ENCODE measurements around the gene PDE10A.
A peak's percentile ranks its signal among the peaks of the same experiment; 100 is the strongest.

Gene PDE10A

DNA sequence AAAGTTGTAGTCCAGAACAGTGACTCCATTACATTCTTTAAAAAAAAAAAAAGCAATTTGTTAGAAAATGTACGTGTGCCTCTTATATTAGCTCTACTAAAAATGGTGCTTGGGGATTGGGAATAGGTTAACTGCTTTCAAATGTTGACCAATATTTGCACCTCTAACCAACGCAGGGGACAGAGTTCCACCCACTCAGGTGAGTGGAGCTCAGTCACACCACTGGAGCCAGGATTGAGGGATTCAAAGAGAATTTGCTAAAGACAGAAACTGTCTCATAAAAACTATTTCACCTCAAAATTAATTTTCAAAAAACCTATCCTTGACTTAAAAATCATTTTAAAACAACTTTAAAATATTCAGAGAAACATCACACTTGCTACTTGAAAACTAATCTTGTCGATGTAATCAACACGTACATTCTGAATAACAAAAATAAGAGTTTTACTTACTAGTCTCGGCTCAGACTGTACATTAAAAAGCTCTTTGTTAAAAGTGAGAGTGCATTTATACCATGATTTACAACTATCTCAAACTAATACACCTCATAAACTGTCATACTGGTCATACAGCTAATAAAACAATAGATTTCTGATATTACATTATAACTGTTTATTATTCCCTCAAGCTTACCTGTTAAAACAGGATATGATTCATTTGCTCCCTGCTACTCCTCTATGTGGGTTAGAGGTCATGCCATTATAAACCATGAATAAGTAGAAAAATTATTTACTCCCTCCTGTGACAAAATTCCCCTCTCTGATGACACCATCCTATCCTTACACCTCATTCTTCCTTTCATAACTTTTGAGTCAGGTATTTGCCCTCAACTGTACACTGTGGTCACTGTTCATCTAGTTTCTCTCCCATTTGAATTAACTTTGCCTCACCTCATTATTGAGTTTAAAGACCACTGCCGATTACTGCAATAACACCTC is 88.6 kb downstream of the PDE10A start:
- Histone ChIP-seq H3K9ac (ENCODE audit: low read length) (no peak overlapping the region), H3K14ac (ENCODE audit: low read length in 2 of 2) (no peak overlapping the region), H3K4me3 (ENCODE audit: insufficient read depth in 1 of 2, low read depth in 1 of 2, low read length in 2 of 2) (no peak overlapping the region), H3K4me2 (ENCODE audit: low read length, poor library complexity, severe bottlenecking) (no peak overlapping the region), H3K27me3 (ENCODE audit: control insufficient read depth in 1 of 2, insufficient read depth in 1 of 2, low read length in 2 of 2) (no peaks in the 10 kb centered on the region), H2AFZ (ENCODE audit: low read depth, low read length) (no peak overlapping the region), H4K8ac (ENCODE audit: low read length) (no peak overlapping the region), H3K9me3 (ENCODE audit: control insufficient read depth, low read length) (no peaks in the 10 kb centered on the region), H2BK5ac (ENCODE audit: low read depth, low read length, poor library complexity, severe bottlenecking) (no peak overlapping the region), H3K18ac (ENCODE audit: low read depth in 1 of 2, low read length in 2 of 2) (no peak overlapping the region), H3K27ac (ENCODE audit: low read length, poor library complexity, severe bottlenecking) (peak overlapping the region; percentile 74), H2BK12ac (ENCODE audit: low read length in 2 of 2) (no peak overlapping the region), H3K23ac (ENCODE audit: low read length in 2 of 2) (no peak overlapping the region), H3K4me1 (ENCODE audit: control insufficient read depth, insufficient read depth, low read depth, low read length) (peaks cover 8% of the 10 kb centered on the region), H4K91ac (ENCODE audit: low read length) (no peak overlapping the region), H3K79me1 (replicated peaks; ENCODE audit: low read length, poor library complexity, severe bottlenecking) (peaks cover 9% of the 10 kb centered on the region), H2AK5ac (ENCODE audit: low read length, severe bottlenecking) (peak overlapping the region; percentile 84), H2BK15ac (ENCODE audit: low read depth, poor library complexity, severe bottlenecking) (no peak overlapping the region), H3K36me3 (ENCODE audit: control insufficient read depth in 1 of 2, insufficient read depth in 2 of 2, low read depth in 1 of 2, low read length in 2 of 2) (no peaks in the 10 kb centered on the region), H2BK120ac (ENCODE audit: low read depth, low read length) (no peak overlapping the region), H3K4ac (ENCODE audit: low read depth in 1 of 2, low read length in 2 of 2) (no peak overlapping the region)
- no peak for DNase-seq
- 92% methylated on average over 5 of the region's 6 CpGs for WGBS

DNA sequence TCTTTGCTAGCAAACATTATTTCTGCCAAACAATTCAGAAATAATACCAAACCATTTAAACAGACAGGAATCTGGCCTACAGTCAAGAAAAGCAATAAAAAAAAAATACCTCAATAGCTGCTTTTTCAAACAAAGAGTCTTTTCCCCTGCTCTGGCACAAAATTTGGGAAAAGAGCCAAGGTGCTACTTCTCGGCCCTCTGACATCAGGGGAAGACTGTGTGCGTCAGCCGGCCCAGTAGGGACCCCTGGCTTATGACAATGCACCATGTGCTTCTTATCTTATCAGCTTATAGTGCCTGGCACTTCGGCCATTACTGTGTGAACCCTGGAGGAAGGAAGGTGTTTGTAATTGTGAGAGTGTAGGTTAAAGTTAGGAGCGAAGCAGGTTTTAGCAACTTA is 89.4 kb downstream of the PDE10A start:
- H3K4me3 ChIP-seq (ENCODE audit: insufficient read depth in 1 of 2, low read depth in 1 of 2, low read length in 2 of 2), result no peak overlapping the region
- no peak overlapping the region for H3K4me2 ChIP-seq (ENCODE audit: low read length, poor library complexity, severe bottlenecking)
- peak overlapping the region; percentile 60 for H3K27ac ChIP-seq (ENCODE audit: low read length, poor library complexity, severe bottlenecking)
- H3K14ac ChIP-seq (ENCODE audit: low read length in 2 of 2), result no peak overlapping the region
- no peak overlapping the region for H2AK5ac ChIP-seq (ENCODE audit: low read length, severe bottlenecking)
- H3K4me1 ChIP-seq (ENCODE audit: control insufficient read depth, insufficient read depth, low read depth, low read length), result peaks cover 8% of the 10 kb centered on the region
- no peak overlapping the region for H4K8ac ChIP-seq (ENCODE audit: low read length)
- DNase-seq, result peak; percentile 17
- no peak overlapping the region for H2AFZ ChIP-seq (ENCODE audit: low read depth, low read length)
- no peak overlapping the region for H3K23ac ChIP-seq (ENCODE audit: low read length in 2 of 2)
- no peaks in the 10 kb centered on the region for H3K9me3 ChIP-seq (ENCODE audit: control insufficient read depth, low read length)
- no peak overlapping the region for H2BK12ac ChIP-seq (ENCODE audit: low read length in 2 of 2)
- no peak overlapping the region for H4K91ac ChIP-seq (ENCODE audit: low read length)
- no peaks in the 10 kb centered on the region for H3K27me3 ChIP-seq (ENCODE audit: control insufficient read depth in 1 of 2, insufficient read depth in 1 of 2, low read length in 2 of 2)
- H3K36me3 ChIP-seq (ENCODE audit: control insufficient read depth in 1 of 2, insufficient read depth in 2 of 2, low read depth in 1 of 2, low read length in 2 of 2), result no peaks in the 10 kb centered on the region
- no peak overlapping the region for H3K4ac ChIP-seq (ENCODE audit: low read depth in 1 of 2, low read length in 2 of 2)
- H3K79me1 ChIP-seq (replicated peaks; ENCODE audit: low read length, poor library complexity, severe bottlenecking), result peaks cover 6% of the 10 kb centered on the region
- no peak overlapping the region for H2BK120ac ChIP-seq (ENCODE audit: low read depth, low read length)
- H3K18ac ChIP-seq (ENCODE audit: low read depth in 1 of 2, low read length in 2 of 2), result no peak overlapping the region
- H3K9ac ChIP-seq (ENCODE audit: low read length), result no peak overlapping the region
- WGBS, result 47% methylated on average over 3 of the region's 5 CpGs
- no peak overlapping the region for H2BK5ac ChIP-seq (ENCODE audit: low read depth, low read length, poor library complexity, severe bottlenecking)
- no peak overlapping the region for H2BK15ac ChIP-seq (ENCODE audit: low read depth, poor library complexity, severe bottlenecking)

DNA sequence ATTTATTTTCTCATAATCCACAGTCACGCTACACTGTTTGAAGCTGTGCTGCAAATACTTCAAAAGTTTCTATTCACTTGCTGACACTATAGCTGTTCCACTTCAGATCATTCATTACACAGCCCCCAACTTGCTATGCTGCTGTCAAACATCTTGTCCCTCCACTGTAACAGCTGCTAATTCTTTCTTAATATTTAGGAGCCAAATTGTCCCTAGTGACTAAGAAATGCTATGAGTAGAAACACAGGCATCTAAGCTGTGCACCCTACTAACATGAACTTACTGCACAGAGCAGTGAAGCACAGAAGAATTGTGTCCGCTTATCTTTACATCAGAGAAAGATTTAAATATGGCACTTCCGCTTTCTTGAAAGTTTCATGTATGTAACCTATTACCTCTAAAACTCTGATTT is 91.3 kb downstream of the PDE10A start:
- Histone ChIP-seq H3K36me3 (ENCODE audit: control insufficient read depth in 1 of 2, insufficient read depth in 2 of 2, low read depth in 1 of 2, low read length in 2 of 2) (no peaks in the 10 kb centered on the region), H2BK15ac (ENCODE audit: low read depth, poor library complexity, severe bottlenecking) (no peak overlapping the region), H2BK5ac (ENCODE audit: low read depth, low read length, poor library complexity, severe bottlenecking) (no peak overlapping the region), H2AK5ac (ENCODE audit: low read length, severe bottlenecking) (no peak overlapping the region), H3K4me1 (ENCODE audit: control insufficient read depth, insufficient read depth, low read depth, low read length) (peaks cover 6% of the 10 kb centered on the region), H3K4me3 (ENCODE audit: insufficient read depth in 1 of 2, low read depth in 1 of 2, low read length in 2 of 2) (no peak overlapping the region), H3K4ac (ENCODE audit: low read depth in 1 of 2, low read length in 2 of 2) (no peak overlapping the region), H2BK120ac (ENCODE audit: low read depth, low read length) (no peak overlapping the region), H3K9me3 (ENCODE audit: control insufficient read depth, low read length) (no peaks in the 10 kb centered on the region), H4K91ac (ENCODE audit: low read length) (no peak overlapping the region), H3K27ac (ENCODE audit: low read length, poor library complexity, severe bottlenecking) (peak overlapping the region; percentile 89), H3K27me3 (ENCODE audit: control insufficient read depth in 1 of 2, insufficient read depth in 1 of 2, low read length in 2 of 2) (no peaks in the 10 kb centered on the region), H3K4me2 (ENCODE audit: low read length, poor library complexity, severe bottlenecking) (no peak overlapping the region), H2AFZ (ENCODE audit: low read depth, low read length) (no peak overlapping the region), H4K8ac (ENCODE audit: low read length) (no peak overlapping the region), H3K14ac (ENCODE audit: low read length in 2 of 2) (no peak overlapping the region), H3K9ac (ENCODE audit: low read length) (peak overlapping the region; percentile 35), H3K18ac (ENCODE audit: low read depth in 1 of 2, low read length in 2 of 2) (no peak overlapping the region), H3K79me1 (replicated peaks; ENCODE audit: low read length, poor library complexity, severe bottlenecking) (peaks cover 2% of the 10 kb centered on the region), H2BK12ac (ENCODE audit: low read length in 2 of 2) (no peak overlapping the region), H3K23ac (ENCODE audit: low read length in 2 of 2) (no peak overlapping the region)
- no peak for DNase-seq
- WGBS, result 54% methylated on average over 2 of the region's 3 CpGs

DNA sequence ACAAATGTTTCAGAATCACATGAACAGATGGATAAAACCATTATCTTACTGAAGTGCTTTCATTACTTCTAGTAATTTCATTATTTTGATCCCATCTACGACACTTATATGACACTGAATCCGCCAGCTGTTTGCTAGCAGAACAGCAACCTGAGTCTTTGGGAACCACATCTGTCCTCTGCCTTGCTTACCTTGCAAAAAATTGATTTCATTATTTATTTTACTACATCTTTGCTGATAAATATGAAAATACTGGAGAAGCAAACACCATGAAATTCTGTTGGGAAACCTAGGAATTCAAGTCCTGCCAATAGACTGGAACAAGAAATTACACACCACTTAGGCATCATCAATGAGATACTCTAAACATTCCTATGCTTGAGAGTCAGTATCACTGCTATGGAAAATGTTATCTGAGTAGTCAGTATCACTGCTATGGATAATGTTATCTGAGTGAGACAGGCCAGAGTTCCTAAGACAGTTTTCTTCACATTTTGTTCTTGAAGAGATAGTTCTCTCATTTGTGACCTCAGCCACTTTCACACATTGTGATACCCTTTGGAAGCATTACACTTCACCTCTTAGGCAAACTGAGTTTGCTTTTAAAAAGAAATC is 91.9 kb downstream of the PDE10A start:
- Histone ChIP-seq H4K91ac (ENCODE audit: low read length) (no peak overlapping the region), H2BK120ac (ENCODE audit: low read depth, low read length) (no peak overlapping the region), H2AK5ac (ENCODE audit: low read length, severe bottlenecking) (no peak overlapping the region), H3K4me2 (ENCODE audit: low read length, poor library complexity, severe bottlenecking) (no peak overlapping the region), H3K4ac (ENCODE audit: low read depth in 1 of 2, low read length in 2 of 2) (no peak overlapping the region), H2BK12ac (ENCODE audit: low read length in 2 of 2) (no peak overlapping the region), H3K14ac (ENCODE audit: low read length in 2 of 2) (no peak overlapping the region), H2BK5ac (ENCODE audit: low read depth, low read length, poor library complexity, severe bottlenecking) (no peak overlapping the region), H3K4me3 (ENCODE audit: insufficient read depth in 1 of 2, low read depth in 1 of 2, low read length in 2 of 2) (no peak overlapping the region), H3K27ac (ENCODE audit: low read length, poor library complexity, severe bottlenecking) (peak overlapping the region; percentile 89), H3K9me3 (ENCODE audit: control insufficient read depth, low read length) (no peaks in the 10 kb centered on the region), H2AFZ (ENCODE audit: low read depth, low read length) (no peak overlapping the region), H3K4me1 (ENCODE audit: control insufficient read depth, insufficient read depth, low read depth, low read length) (peaks cover 6% of the 10 kb centered on the region), H3K9ac (ENCODE audit: low read length) (peak overlapping the region; percentile 35), H3K27me3 (ENCODE audit: control insufficient read depth in 1 of 2, insufficient read depth in 1 of 2, low read length in 2 of 2) (no peaks in the 10 kb centered on the region), H2BK15ac (ENCODE audit: low read depth, poor library complexity, severe bottlenecking) (no peak overlapping the region), H3K23ac (ENCODE audit: low read length in 2 of 2) (no peak overlapping the region), H3K36me3 (ENCODE audit: control insufficient read depth in 1 of 2, insufficient read depth in 2 of 2, low read depth in 1 of 2, low read length in 2 of 2) (no peaks in the 10 kb centered on the region), H3K79me1 (replicated peaks; ENCODE audit: low read length, poor library complexity, severe bottlenecking) (peaks cover 6% of the 10 kb centered on the region), H3K18ac (ENCODE audit: low read depth in 1 of 2, low read length in 2 of 2) (no peak overlapping the region), H4K8ac (ENCODE audit: low read length) (no peak overlapping the region)
- WGBS, result 96% methylated on average over 2 of the region's 2 CpGs
- DNase-seq, result peak; percentile 67
